GM23338 (cell line): ENCODE data around the gene DDN. TPM values are rescaled to one million over a fixed set of nuclear protein-coding genes. Genes with fewer than 3 reads are reported as not detected.

Experiments
- ATAC-seq: fragments of 200-7000 bp; cut with Tn5 transposase; 3 replicates; pipeline ENCODE4 v1.9.1; 2020
- DNase-seq: peaks from one replicate; pipeline ENCODE4 v3.0.0-alpha.2; 2015; ENCODE audit warnings: low spot score
- H2AFZ ChIP-seq: fragments of 200-600 bp; sonication (generic); 2 replicates; pipeline ENCODE4 v1.8.0; 2016; ENCODE audit warnings: antibody characterized with exemption, mild to moderate bottlenecking, moderate library complexity
- H3F3A ChIP-seq: fragments of 200-600 bp; sonication (generic); replicated peaks from 2 replicates; pipeline ENCODE4 v1.8.0; 2017; ENCODE audit warnings: antibody characterized with exemption, mixed run types, low read depth
- H3K27ac ChIP-seq: fragments of 200-600 bp; sonication (generic); 2 replicates; pipeline ENCODE4 v1.6.1; 2016; ENCODE audit warnings: low read depth
- H3K27me3 ChIP-seq: fragments of 200-600 bp; sonication (generic); 2 replicates; pipeline ENCODE4 v1.8.0; 2016; ENCODE audit warnings: mild to moderate bottlenecking, mixed run types, moderate library complexity; ENCODE audit not compliant: insufficient read depth
- H3K36me3 ChIP-seq: fragments of 200-600 bp; sonication (generic); 2 replicates; pipeline ENCODE4 v1.8.0; 2016; ENCODE audit warnings: mild to moderate bottlenecking; ENCODE audit not compliant: insufficient read depth
- H3K4me1 ChIP-seq: fragments of 200-600 bp; sonication (generic); 2 replicates; pipeline ENCODE4 v1.8.0; 2016; ENCODE audit warnings: mild to moderate bottlenecking, moderate library complexity; ENCODE audit not compliant: insufficient read depth
- H3K4me2 ChIP-seq: fragments of 200-600 bp; sonication (generic); 2 replicates; pipeline ENCODE4 v1.7.1; 2017; ENCODE audit warnings: mixed run types
- H3K4me3 ChIP-seq: fragments of 200-600 bp; sonication (generic); 2 replicates; pipeline ENCODE4 v1.6.1; 2016; ENCODE audit warnings: mixed run types
- H3K79me2 ChIP-seq: fragments of 200-600 bp; sonication (generic); replicated peaks from 2 replicates; pipeline ENCODE4 v1.8.0; 2017; ENCODE audit warnings: mild to moderate bottlenecking; ENCODE audit not compliant: insufficient read depth
- H3K9me2 ChIP-seq: fragments of 200-600 bp; sonication (generic); 2 replicates; pipeline ENCODE4 v1.8.0; 2017; ENCODE audit not compliant: insufficient read depth
- H4K20me1 ChIP-seq: fragments of 200-600 bp; sonication (generic); replicated peaks from 2 replicates; pipeline ENCODE4 v1.8.0; 2017; ENCODE audit warnings: mild to moderate bottlenecking; ENCODE audit not compliant: insufficient read depth
- H3K27ac Mint-ChIP-seq: 2 replicates; pipeline ENCODE4 v1.8.0; 2020; ENCODE audit warnings: inconsistent platforms, mild to moderate bottlenecking, moderate library complexity, mixed read lengths
- H3K27me3 Mint-ChIP-seq: 3 replicates; pipeline ENCODE4 v1.8.0; 2022; ENCODE audit warnings: low read depth, mild to moderate bottlenecking, moderate library complexity, mixed read lengths, inconsistent platforms; ENCODE audit not compliant: insufficient read depth, poor library complexity
- H3K36me3 Mint-ChIP-seq: 3 replicates; pipeline ENCODE4 v1.8.0; 2021; ENCODE audit warnings: low read depth, mild to moderate bottlenecking, inconsistent platforms, moderate library complexity, mixed read lengths
- H3K4me1 Mint-ChIP-seq: 3 replicates; pipeline ENCODE4 v1.8.0; 2020; ENCODE audit warnings: mild to moderate bottlenecking, inconsistent platforms, mixed read lengths
- H3K4me3 Mint-ChIP-seq: 3 replicates; pipeline ENCODE4 v1.8.0; 2021; ENCODE audit warnings: moderate library complexity, mild to moderate bottlenecking, inconsistent platforms, mixed read lengths
- H3K9me3 Mint-ChIP-seq: 3 replicates; pipeline ENCODE4 v1.8.0; 2020; ENCODE audit warnings: moderate library complexity, mild to moderate bottlenecking, inconsistent platforms, mixed read lengths
- EZH2 ChIP-seq: fragments of 200-600 bp; sonication (generic); IDR thresholded peaks from one replicate; pipeline ENCODE4 v1.8.0; 2017; ENCODE audit warnings: antibody characterized with exemption, mild to moderate bottlenecking, low read depth; ENCODE audit not compliant: unreplicated experiment
- JUNB ChIP-seq: IDR thresholded peaks from one replicate; pipeline ENCODE4 v1.6.1; 2016; ENCODE audit warnings: antibody characterized with exemption; ENCODE audit not compliant: unreplicated experiment
- ZNF462 ChIP-seq: fragments of 250-450 bp; sonication (Bioruptor Pico); IDR thresholded peaks from 2 replicates; pipeline ENCODE4 v1.5.0; 2020; ENCODE audit warnings: mild to moderate bottlenecking, moderate library complexity
- polyA plus RNA-seq: library from polyadenylated mRNA; unstranded; fragments of >200 nt; fragmentation: Nextera tagmentation; extraction: Ambion mirVana; gene quantifications from 2 replicates; pipeline ENCODE4 v1.2.1, GENCODE V29; 2016
- total RNA-seq: library from RNA; depleted of rRNA; stranded (reverse); fragments of >200 nt; shearing (Covaris generic); gene quantifications from 2 replicates; pipeline ENCODE4 v1.2.3, GENCODE V29; 2014

DDN gene
- total and polyA plus RNA-seq, 2 experiments from 2014 or later = 0.10 TPM; not detected in 1

- no peak overlapping the region for H3K27ac ChIP-seq
- DNase-seq (peak; percentile 63), ATAC-seq (peak; percentile 12)
- peak overlapping the region; percentile 1 for H3K4me3 Mint-ChIP-seq
- H4K20me1 ChIP-seq = peaks cover 12% of the 10 kb centered on the region; the same call in 1 of the 2 replicates
- H3K4me1 Mint-ChIP-seq = peaks cover 67% of the 10 kb centered on the region
- peaks cover 80% of the 10 kb centered on the region for H3K27me3 Mint-ChIP-seq
- H3K9me2 ChIP-seq = no peaks in the 10 kb centered on the region
- peak overlapping the region; percentile 55 for H3K4me3 ChIP-seq
- H3K27ac Mint-ChIP-seq = no peak overlapping the region
- H3K27me3 ChIP-seq = peaks cover 88% of the 10 kb centered on the region
- peak overlapping the region; percentile 88 for H3K4me2 ChIP-seq
- peaks cover 59% of the 10 kb centered on the region for H3K4me1 ChIP-seq
- H3K9me3 Mint-ChIP-seq = no peaks in the 10 kb centered on the region; the same call in 2 of the 3 replicates
- no peaks in the 10 kb centered on the region; the same call in 1 of the 3 replicates for H3K36me3 Mint-ChIP-seq
- H3F3A ChIP-seq = peaks cover 24% of the 10 kb centered on the region
- no peaks in the 10 kb centered on the region for H3K79me2 ChIP-seq
- TF ChIP-seq EZH2 (peak; percentile 55), ZNF462 (CRISPR knock-in tag) (no peak)
- H2AFZ ChIP-seq = no peak overlapping the region
- no peaks in the 10 kb centered on the region for H3K36me3 ChIP-seq
Observed at GRCh38 chr12:48969160-48969771, 29.9 kb downstream of the DDN start.

- H3K4me2 ChIP-seq = peak overlapping the region; percentile 88
- H3K36me3 ChIP-seq = no peaks in the 10 kb centered on the region
- Mint-ChIP-seq H3K4me1 (peaks cover 67% of the 10 kb centered on the region), H3K27me3 (peaks cover 72% of the 10 kb centered on the region), H3K36me3 (no peaks in the 10 kb centered on the region; the same call in 1 of the 3 replicates), H3K4me3 (peak overlapping the region; percentile 11; the same call in 1 of the 3 replicates), H3K9me3 (no peaks in the 10 kb centered on the region), H3K27ac (no peak overlapping the region)
- H3K4me1 ChIP-seq = peaks cover 58% of the 10 kb centered on the region
- no peak overlapping the region for H2AFZ ChIP-seq
- TF ChIP-seq JUNB (no peak), EZH2 (peak; percentile 37)
- H3F3A ChIP-seq = peaks cover 25% of the 10 kb centered on the region
- H3K27ac ChIP-seq = no peak overlapping the region
- peak overlapping the region; percentile 55; the same call in 1 of the 2 replicates for H3K4me3 ChIP-seq
- H3K27me3 ChIP-seq = peaks cover 80% of the 10 kb centered on the region
- H3K9me2 ChIP-seq = no peaks in the 10 kb centered on the region
- DNase-seq (no peak), ATAC-seq (no peak)
- no peaks in the 10 kb centered on the region for H3K79me2 ChIP-seq
- H4K20me1 ChIP-seq = peaks cover 12% of the 10 kb centered on the region; the same call in 1 of the 2 replicates
Observed at GRCh38 chr12:48968467-48968866, 30.7 kb downstream of the DDN start.
